ENCODE results near the gene SLC25A29.
"Not testable (repeated sequence)": the region's sequence is repeated elsewhere in the genome, so short reads cannot be mapped to it uniquely, and the experiment has no call there.

SLC25A29 gene

DNA sequence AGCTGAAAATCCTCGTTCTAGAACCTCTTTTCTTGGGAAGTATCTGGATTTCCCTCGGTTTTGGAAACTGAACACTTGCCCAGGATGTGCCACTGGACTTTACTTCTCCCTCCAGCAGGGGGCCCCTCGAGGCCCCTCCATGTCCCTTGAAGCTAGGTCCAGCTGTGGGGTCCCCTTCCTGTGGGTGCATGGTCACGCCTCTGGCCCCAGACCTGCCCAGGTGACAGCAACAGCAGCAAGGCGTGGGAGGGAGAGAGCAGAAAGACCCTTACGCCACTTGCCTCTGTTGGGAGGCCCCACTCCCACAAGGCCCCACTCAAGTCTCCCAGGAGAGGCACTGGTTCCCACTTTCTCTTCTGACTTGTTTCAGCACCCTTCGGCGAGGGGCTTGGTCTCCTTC lies 3.1 kb downstream of the SLC25A29 start:
- no peak overlapping the region for H3K4me3 ChIP-seq (ENCODE audit: low read depth, low read length)
- TF ChIP-seq, protein P1, sequence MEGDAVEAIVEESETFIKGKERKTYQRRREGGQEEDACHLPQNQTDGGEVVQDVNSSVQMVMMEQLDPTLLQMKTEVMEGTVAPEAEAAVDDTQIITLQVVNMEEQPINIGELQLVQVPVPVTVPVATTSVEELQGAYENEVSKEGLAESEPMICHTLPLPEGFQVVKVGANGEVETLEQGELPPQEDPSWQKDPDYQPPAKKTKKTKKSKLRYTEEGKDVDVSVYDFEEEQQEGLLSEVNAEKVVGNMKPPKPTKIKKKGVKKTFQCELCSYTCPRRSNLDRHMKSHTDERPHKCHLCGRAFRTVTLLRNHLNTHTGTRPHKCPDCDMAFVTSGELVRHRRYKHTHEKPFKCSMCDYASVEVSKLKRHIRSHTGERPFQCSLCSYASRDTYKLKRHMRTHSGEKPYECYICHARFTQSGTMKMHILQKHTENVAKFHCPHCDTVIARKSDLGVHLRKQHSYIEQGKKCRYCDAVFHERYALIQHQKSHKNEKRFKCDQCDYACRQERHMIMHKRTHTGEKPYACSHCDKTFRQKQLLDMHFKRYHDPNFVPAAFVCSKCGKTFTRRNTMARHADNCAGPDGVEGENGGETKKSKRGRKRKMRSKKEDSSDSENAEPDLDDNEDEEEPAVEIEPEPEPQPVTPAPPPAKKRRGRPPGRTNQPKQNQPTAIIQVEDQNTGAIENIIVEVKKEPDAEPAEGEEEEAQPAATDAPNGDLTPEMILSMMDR (IDR thresholded peaks at IDR 0.05; ENCODE audit: low read depth, low read length) = peak; percentile 72
- no peak for TF ChIP-seq MYC (IDR thresholded peaks at IDR 0.05; ENCODE audit: low read depth, low read length)
- peak; percentile 42 for DNase-seq (ENCODE audit: low read depth)

DNA sequence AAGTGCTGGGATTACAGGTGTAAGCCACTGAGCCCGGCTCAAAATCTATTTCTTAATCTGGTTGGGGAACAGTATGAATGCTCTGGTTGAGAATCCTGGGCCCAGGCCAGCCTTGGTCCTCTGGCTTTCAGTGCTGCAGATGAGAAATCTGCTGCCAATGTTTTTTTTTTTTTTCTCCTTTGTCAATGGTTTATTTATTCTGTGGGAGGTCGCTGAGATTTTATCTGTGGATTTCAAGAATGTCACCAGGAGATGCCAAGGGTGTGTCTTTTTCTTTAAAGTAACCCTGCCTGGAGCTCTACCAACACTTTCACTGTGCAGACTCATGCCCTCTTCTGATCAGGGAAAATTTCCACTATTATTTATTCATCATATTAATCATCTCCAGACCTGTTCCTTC lies 3.6 kb downstream of the SLC25A29 start:
- TF ChIP-seq POLR2A (IDR thresholded peaks at IDR 0.05; ENCODE audit: extremely low read depth, insufficient read length) (no peak), MYC (IDR thresholded peaks at IDR 0.05; ENCODE audit: low read depth, low read length) (no peak)
- TF ChIP-seq, protein P2, sequence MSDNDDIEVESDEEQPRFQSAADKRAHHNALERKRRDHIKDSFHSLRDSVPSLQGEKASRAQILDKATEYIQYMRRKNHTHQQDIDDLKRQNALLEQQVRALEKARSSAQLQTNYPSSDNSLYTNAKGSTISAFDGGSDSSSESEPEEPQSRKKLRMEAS (IDR thresholded peaks at IDR 0.05; ENCODE audit: low read depth, low read length) = no peak
- TF ChIP-seq, protein P1 (IDR thresholded peaks at IDR 0.05; ENCODE audit: low read depth, low read length) = no peak
- DNase-seq (ENCODE audit: low read depth) = no peak
- H3K4me3 ChIP-seq (ENCODE audit: low read depth, low read length) = no peak overlapping the region

DNA sequence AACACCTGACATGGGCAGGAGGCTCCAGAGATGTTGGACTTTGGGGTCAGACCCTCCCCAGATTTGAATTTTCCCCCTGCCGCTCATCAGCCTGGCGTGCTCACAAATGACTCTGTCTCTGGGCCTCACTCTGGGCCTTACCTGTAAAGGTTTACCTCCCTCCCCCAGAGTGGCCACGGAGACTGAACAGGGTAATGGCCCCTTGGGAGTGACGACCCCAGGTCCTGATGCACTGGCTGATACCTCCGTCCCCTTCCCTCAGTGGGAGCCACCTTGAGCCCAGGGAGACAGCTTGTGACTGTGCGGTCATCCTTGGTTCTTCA lies 7.0 kb downstream of the SLC25A29 start:
- no peak for DNase-seq (ENCODE audit: low read depth)
- no peak overlapping the region for H3K4me3 ChIP-seq (ENCODE audit: low read depth, low read length)
- no peak for TF ChIP-seq MYC (IDR thresholded peaks at IDR 0.05; ENCODE audit: low read depth, low read length)
- TF ChIP-seq POLR2A (IDR thresholded peaks at IDR 0.05; ENCODE audit: extremely low read depth, insufficient read length) = no peak
- TF ChIP-seq, protein P2 (IDR thresholded peaks at IDR 0.05; ENCODE audit: low read depth, low read length) = no peak
- TF ChIP-seq, protein P1 (IDR thresholded peaks at IDR 0.05; ENCODE audit: low read depth, low read length) = no peak

DNA sequence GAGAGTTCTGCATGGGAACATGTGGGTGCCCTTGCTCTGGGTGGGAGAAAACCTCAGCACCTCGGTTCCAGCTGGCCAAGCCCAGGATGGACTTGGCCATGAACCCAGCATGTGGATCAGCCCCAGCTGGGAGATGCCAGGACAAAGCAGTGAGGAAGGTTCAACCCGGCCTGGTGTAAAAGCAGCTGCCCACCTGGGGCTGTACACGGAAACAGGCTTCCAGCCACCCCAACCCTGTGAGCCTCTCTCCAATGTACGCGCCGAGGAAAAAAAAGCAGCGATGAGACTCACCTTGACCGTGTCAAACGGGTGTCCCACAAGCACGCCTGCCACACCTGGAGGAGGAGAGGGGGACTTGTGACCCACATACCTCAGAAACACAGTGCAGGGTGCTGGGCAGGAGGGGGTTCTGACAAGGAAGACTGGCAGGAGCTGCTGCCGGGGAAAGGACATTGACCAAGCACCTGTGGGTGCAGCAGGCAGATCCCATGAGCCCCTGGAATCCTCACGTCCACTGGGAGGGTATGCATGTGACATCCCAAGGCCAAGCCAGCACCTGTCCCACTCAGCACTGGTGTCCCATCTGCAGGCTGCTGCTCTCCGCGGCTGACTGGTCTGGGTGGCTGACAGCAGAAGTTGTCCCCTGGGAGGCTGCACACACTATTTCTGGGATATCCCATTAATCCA lies 7.5 kb downstream of the SLC25A29 start:
- no peak for DNase-seq (ENCODE audit: low read depth)
- no peak overlapping the region for H3K4me3 ChIP-seq (ENCODE audit: low read depth, low read length)
- TF ChIP-seq POLR2A (IDR thresholded peaks at IDR 0.05; ENCODE audit: extremely low read depth, insufficient read length) (no peak), MYC (IDR thresholded peaks at IDR 0.05; ENCODE audit: low read depth, low read length) (no peak)
- TF ChIP-seq, protein P2 (IDR thresholded peaks at IDR 0.05; ENCODE audit: low read depth, low read length) = no peak
- TF ChIP-seq, protein P1 (IDR thresholded peaks at IDR 0.05; ENCODE audit: low read depth, low read length) = no peak

DNA sequence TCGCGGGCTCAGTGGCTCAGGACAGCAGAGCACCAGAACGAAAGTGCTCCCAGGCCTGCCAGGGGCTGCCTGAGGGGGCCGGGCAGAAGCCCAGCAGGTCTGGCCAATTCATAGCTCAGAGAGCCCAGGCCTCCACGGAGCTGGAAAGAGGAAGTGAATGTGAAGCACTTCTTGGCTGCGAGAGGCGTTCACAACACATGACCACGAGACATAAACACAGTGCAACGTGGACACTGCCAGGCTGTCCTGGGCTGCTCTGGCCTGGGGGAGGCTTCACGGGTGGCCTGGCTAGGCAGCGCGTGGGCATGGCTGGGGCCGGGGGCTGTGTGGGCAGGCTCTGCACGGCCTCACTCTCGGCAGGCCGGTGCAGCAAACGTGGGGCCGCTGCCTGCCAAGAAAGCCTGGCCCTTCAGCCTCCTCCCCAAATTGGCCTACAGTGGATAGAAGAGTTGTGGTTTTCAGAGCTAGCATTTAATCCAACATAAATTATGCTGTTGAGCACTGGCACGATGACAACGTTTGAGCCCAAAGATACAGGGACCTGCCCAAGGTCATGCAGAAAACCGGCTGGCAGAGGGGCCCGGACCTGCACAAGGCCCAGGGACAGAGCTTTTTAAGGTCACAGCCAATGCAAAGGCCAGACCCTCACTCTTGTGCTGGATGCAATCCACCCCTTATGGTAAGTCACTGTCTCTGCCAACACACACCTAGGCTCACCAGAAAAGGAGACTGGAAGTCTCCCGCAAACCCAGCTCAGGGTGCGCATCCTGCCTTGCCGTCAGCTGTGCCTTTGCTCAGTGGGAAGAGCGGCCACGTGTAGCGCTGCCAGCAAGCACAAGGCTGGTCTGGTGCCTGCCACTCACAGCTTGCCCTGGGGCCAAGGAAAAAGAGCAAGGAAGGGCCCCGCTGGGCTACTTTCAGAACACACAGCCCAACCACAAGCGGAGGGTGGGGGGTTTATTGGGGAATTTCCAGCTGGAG lies 8.6 kb downstream of the SLC25A29 start:
- peak; percentile 89 for DNase-seq (ENCODE audit: low read depth)
- TF ChIP-seq MYC (IDR thresholded peaks at IDR 0.05; ENCODE audit: low read depth, low read length) = peak; percentile 75; the same call in 1 of the 2 replicates
- TF ChIP-seq, protein P2 (IDR thresholded peaks at IDR 0.05; ENCODE audit: low read depth, low read length) = peak; percentile 95
- TF ChIP-seq, protein P1 (IDR thresholded peaks at IDR 0.05; ENCODE audit: low read depth, low read length) = no peak
- H3K4me3 ChIP-seq (ENCODE audit: low read depth, low read length) = no peak overlapping the region

DNA sequence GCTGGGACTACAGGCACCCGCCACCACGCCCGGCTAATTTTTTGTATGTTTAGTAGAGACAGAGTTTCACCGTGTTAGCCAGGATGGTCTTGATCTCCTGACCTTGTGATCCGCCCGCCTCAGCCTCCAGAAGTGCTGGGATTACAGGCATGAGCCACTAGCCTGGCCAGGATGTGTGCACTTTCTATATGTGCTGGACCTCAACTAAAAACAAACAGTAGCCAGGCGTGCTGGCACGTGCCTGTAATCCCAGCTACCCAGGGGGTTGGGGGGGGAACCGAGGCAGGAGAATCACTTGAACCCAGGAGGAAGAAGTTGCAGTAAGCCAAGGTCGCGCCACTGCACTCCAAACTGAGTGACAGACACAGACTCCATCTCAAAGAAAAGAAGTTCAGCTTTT lies 9.5 kb downstream of the SLC25A29 start:
- DNase-seq (ENCODE audit: low read depth); H3K4me3 ChIP-seq (ENCODE audit: low read depth, low read length): not testable (repeated sequence)
